Measurements from ENCODE around the gene C12orf42.
"Not testable (repeated sequence)": the region's sequence is repeated elsewhere in the genome, so short reads cannot be mapped to it uniquely, and the experiment has no call there.

C12orf42 gene

GRCh38 chr12:103431950-103432349, 63.8 kb downstream of the C12orf42 start:
- no peaks in the 10 kb centered on the region for H3K9me3 ChIP-seq (ENCODE audit: severe bottlenecking)
- H3K4me3 ChIP-seq (ENCODE audit: severe bottlenecking): no peak overlapping the region
- H3K36me3 ChIP-seq (ENCODE audit: low read depth): no peaks in the 10 kb centered on the region
- H3K27ac ChIP-seq (ENCODE audit: poor library complexity, severe bottlenecking): no peak overlapping the region
- TF ChIP-seq, protein P1, sequence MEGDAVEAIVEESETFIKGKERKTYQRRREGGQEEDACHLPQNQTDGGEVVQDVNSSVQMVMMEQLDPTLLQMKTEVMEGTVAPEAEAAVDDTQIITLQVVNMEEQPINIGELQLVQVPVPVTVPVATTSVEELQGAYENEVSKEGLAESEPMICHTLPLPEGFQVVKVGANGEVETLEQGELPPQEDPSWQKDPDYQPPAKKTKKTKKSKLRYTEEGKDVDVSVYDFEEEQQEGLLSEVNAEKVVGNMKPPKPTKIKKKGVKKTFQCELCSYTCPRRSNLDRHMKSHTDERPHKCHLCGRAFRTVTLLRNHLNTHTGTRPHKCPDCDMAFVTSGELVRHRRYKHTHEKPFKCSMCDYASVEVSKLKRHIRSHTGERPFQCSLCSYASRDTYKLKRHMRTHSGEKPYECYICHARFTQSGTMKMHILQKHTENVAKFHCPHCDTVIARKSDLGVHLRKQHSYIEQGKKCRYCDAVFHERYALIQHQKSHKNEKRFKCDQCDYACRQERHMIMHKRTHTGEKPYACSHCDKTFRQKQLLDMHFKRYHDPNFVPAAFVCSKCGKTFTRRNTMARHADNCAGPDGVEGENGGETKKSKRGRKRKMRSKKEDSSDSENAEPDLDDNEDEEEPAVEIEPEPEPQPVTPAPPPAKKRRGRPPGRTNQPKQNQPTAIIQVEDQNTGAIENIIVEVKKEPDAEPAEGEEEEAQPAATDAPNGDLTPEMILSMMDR (IDR thresholded peaks at IDR 0.05; ENCODE audit: poor library complexity, severe bottlenecking): no peak
- H3K4me1 ChIP-seq (ENCODE audit: insufficient read depth, poor library complexity, severe bottlenecking): no peaks in the 10 kb centered on the region
- no peaks in the 10 kb centered on the region for H3K27me3 ChIP-seq (ENCODE audit: insufficient read depth, poor library complexity, severe bottlenecking)
- ATAC-seq (ENCODE audit: low read depth) (no peak), DNase-seq (ENCODE audit: low spot score) (no peak)

DNA sequence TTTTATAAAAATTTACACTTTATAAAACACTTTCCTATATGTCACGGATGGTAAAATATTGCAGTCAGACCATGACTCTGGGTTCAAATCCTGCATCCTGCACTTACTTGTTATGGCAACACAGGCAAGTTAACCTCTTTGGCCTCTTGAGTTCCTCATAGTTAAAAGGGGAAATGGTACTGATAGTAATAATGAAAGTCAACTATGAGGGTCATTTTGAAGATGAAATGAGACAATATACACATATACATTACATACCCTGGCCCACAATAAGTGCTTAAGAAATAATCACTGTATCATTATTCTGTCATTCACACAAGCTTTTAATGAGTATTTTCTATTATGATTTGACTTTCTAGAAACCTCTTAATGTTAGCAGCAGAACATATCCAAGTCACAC, 64.4 kb downstream of the C12orf42 start:
- Histone ChIP-seq H3K9me3 (ENCODE audit: severe bottlenecking) (no peaks in the 10 kb centered on the region), H3K27ac (ENCODE audit: poor library complexity, severe bottlenecking) (no peak overlapping the region)
- TF ChIP-seq, protein P1 (IDR thresholded peaks at IDR 0.05; ENCODE audit: poor library complexity, severe bottlenecking): no peak

DNA sequence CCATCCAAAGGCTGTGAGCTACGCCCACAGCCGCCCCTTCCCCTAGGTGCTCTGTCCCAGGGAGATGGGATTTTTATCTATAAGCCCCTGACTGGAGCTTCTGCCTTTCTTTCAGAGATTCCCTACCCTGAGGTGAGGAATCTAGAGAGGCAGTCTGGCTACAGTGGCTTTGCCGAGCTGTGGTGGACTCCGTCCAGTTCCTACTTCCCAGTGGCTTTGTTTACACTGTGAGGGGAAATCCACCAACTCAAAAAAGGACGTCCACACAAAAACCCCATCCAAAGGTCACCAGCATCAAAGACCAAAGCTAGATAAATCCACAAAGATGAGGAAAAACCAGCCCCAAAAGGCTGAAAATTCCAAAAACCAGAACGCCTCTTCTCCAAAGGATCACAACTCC, 70.1 kb downstream of the C12orf42 start:
- H3K36me3 ChIP-seq (ENCODE audit: low read depth); DNase-seq (ENCODE audit: low spot score); H3K9me3 ChIP-seq (ENCODE audit: severe bottlenecking); H3K4me3 ChIP-seq (ENCODE audit: severe bottlenecking); H3K27me3 ChIP-seq (ENCODE audit: insufficient read depth, poor library complexity, severe bottlenecking); ATAC-seq (ENCODE audit: low read depth); H3K27ac ChIP-seq (ENCODE audit: poor library complexity, severe bottlenecking); H3K4me1 ChIP-seq (ENCODE audit: insufficient read depth, poor library complexity, severe bottlenecking): not testable (repeated sequence)

More for the DNA sequence above, 64.4 kb downstream of the C12orf42 start:
- Histone ChIP-seq H3K4me1 (ENCODE audit: insufficient read depth, poor library complexity, severe bottlenecking) (no peaks in the 10 kb centered on the region), H3K4me3 (ENCODE audit: severe bottlenecking) (no peak overlapping the region), H3K27me3 (ENCODE audit: insufficient read depth, poor library complexity, severe bottlenecking) (no peaks in the 10 kb centered on the region), H3K36me3 (ENCODE audit: low read depth) (no peaks in the 10 kb centered on the region)
- ATAC-seq (ENCODE audit: low read depth): no peak
- DNase-seq (ENCODE audit: low spot score): no peak

DNA sequence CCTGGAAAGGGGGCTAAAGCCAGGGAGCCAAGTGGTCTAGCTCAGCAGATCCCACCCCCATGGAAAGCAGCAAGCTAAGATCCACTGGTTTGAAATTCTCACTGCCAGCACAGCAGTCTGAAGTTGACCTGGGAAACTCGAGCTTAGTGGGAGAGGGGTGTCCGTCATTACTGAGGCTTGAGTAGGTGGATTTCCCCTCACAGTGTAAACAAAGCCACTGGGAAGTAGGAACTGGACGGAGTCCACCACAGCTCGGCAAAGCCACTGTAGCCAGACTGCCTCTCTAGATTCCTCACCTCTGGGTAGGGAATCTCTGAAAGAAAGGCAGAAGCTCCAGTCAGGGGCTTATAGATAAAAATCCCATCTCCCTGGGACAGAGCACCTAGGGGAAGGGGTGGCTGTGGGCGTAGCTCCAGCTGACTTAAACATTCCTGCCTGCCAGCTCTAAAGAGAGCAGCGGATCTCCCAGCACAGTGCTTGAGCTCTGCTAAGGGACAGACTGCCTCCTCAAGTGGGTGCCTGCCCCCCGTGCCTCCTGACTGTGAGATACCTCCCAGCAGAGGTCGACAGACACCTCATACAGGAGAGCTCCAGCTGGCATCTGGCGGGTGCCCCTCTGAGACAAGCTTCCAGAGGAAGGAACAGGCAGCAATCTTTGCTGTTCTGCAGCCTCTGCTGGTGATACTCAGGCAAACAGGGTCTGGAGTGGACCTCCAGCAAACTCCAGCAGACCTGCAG, 70.8 kb downstream of the C12orf42 start:
- not testable (repeated sequence) for H3K4me1 ChIP-seq (ENCODE audit: insufficient read depth, poor library complexity, severe bottlenecking); H3K27me3 ChIP-seq (ENCODE audit: insufficient read depth, poor library complexity, severe bottlenecking); ATAC-seq (ENCODE audit: low read depth); H3K4me3 ChIP-seq (ENCODE audit: severe bottlenecking); H3K27ac ChIP-seq (ENCODE audit: poor library complexity, severe bottlenecking); H3K36me3 ChIP-seq (ENCODE audit: low read depth); DNase-seq (ENCODE audit: low spot score); H3K9me3 ChIP-seq (ENCODE audit: severe bottlenecking)

DNA sequence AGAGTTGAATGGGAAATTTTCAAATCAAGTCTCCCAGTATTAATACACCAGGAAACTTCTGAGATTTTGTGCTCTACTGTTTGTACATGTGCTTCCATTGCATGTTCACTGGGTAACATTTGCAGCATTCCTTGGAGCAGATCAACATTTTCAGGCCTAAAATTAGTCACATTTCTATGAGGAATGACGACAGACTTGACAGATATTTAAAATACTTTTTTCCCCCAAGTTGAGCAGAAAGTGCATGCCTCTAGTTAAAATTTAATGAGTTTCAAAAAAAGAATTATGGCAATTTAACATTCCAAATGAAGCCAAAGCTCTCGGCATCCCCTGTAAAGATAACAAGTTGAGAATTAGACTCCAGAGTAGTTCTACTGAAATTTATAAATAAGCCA, 72.3 kb downstream of the C12orf42 start:
- Histone ChIP-seq H3K27me3 (ENCODE audit: insufficient read depth, poor library complexity, severe bottlenecking) (no peaks in the 10 kb centered on the region), H3K36me3 (ENCODE audit: low read depth) (no peaks in the 10 kb centered on the region), H3K9me3 (ENCODE audit: severe bottlenecking) (no peaks in the 10 kb centered on the region), H3K4me1 (ENCODE audit: insufficient read depth, poor library complexity, severe bottlenecking) (no peaks in the 10 kb centered on the region), H3K4me3 (ENCODE audit: severe bottlenecking) (no peak overlapping the region), H3K27ac (ENCODE audit: poor library complexity, severe bottlenecking) (no peak overlapping the region)
- DNase-seq (ENCODE audit: low spot score) (no peak), ATAC-seq (ENCODE audit: low read depth) (no peak)
- TF ChIP-seq, protein P1 (IDR thresholded peaks at IDR 0.05; ENCODE audit: poor library complexity, severe bottlenecking): no peak

Data from RWPE2 (cell line).